Karpas-422 (cell line): Measurements from ENCODE around the gene DCLK2. TPM values are rescaled to one million over a fixed set of nuclear protein-coding genes. Genes with fewer than 3 reads are reported as not detected.

ENCODE experiments used
- DNase-seq: peaks from one replicate; pipeline ENCODE4 v3.0.0-alpha.2; 2015
- H2AFZ ChIP-seq: fragments of 200-600 bp; sonication (generic); 2 replicates; pipeline ENCODE4 v1.6.1; 2014; ENCODE audit warnings: antibody characterized with exemption, low read length, mixed read lengths
- H3K27ac ChIP-seq: fragments of 200-600 bp; sonication (generic); 2 replicates; pipeline ENCODE4 v1.5.1; 2014; ENCODE audit warnings: mild to moderate bottlenecking, low read length, moderate library complexity
- H3K27me3 ChIP-seq: fragments of 200-600 bp; sonication (generic); 2 replicates; pipeline ENCODE4 v1.6.1; 2014; ENCODE audit warnings: low read length, mixed read lengths
- H3K36me3 ChIP-seq: fragments of 200-600 bp; sonication (generic); 2 replicates; pipeline ENCODE4 v1.6.1; 2014; ENCODE audit warnings: low read length, mixed read lengths; ENCODE audit not compliant: insufficient read depth
- H3K4me1 ChIP-seq: fragments of 200-600 bp; sonication (generic); 2 replicates; pipeline ENCODE4 v1.6.1; 2014; ENCODE audit warnings: mild to moderate bottlenecking, low read length, mixed read lengths
- H3K4me2 ChIP-seq: fragments of 200-600 bp; sonication (generic); 2 replicates; pipeline ENCODE4 v1.6.1; 2014; ENCODE audit warnings: low read length, low read depth, mild to moderate bottlenecking; ENCODE audit not compliant: poor library complexity, severe bottlenecking
- H3K4me3 ChIP-seq: fragments of 200-600 bp; sonication (generic); 2 replicates; pipeline ENCODE4 v1.5.1; 2014; ENCODE audit warnings: mild to moderate bottlenecking, antibody characterized with exemption, low read length, mixed read lengths
- H3K79me2 ChIP-seq: fragments of 200-600 bp; sonication (generic); 2 replicates; pipeline ENCODE4 v1.6.1; 2014; ENCODE audit warnings: mild to moderate bottlenecking, low read length, mixed read lengths
- H3K9ac ChIP-seq: fragments of 200-600 bp; sonication (generic); 2 replicates; pipeline ENCODE4 v1.6.0; 2014; ENCODE audit warnings: low read length
- H3K9me2 ChIP-seq: fragments of 200-600 bp; sonication (generic), shearing (Covaris generic); replicated peaks from 2 replicates; pipeline ENCODE4 v1.6.0; 2014; ENCODE audit warnings: mild to moderate bottlenecking, low read length, moderate library complexity; ENCODE audit not compliant: insufficient read depth
- H3K9me3 ChIP-seq: fragments of 300-700, 200-600 bp; sonication (generic); 2 replicates; pipeline ENCODE4 v1.6.1; 2014; ENCODE audit warnings: low read length, mixed read lengths
- H4K20me1 ChIP-seq: fragments of 200-600 bp; sonication (generic); 2 replicates; pipeline ENCODE4 v1.6.1; 2014; ENCODE audit warnings: mild to moderate bottlenecking, antibody characterized with exemption, low read length, low read depth; ENCODE audit not compliant: insufficient read depth
- total RNA-seq: library from RNA; depleted of rRNA; stranded (reverse); fragments of >200 nt; shearing (Covaris generic); gene quantifications from 2 replicates; pipeline ENCODE4 v1.2.3, GENCODE V29; 2014; ENCODE audit warnings: low replicate concordance

Gene DCLK2
- total RNA-seq, 1 experiment from 2014 or later: not detected

- no peak overlapping the region for H3K9ac ChIP-seq
- no peaks in the 10 kb centered on the region for H3K36me3 ChIP-seq
- H3K9me3 ChIP-seq: no peaks in the 10 kb centered on the region
- no peak overlapping the region for H2AFZ ChIP-seq
- no peak overlapping the region for H3K4me2 ChIP-seq
- no peaks in the 10 kb centered on the region for H3K9me2 ChIP-seq
- DNase-seq: no peak
- no peaks in the 10 kb centered on the region for H3K27me3 ChIP-seq
- H3K79me2 ChIP-seq: no peaks in the 10 kb centered on the region
- H3K27ac ChIP-seq: no peak overlapping the region
- H3K4me3 ChIP-seq: no peak overlapping the region
- no peaks in the 10 kb centered on the region for H4K20me1 ChIP-seq
- no peaks in the 10 kb centered on the region for H3K4me1 ChIP-seq
These were observed 175.2 kb downstream of the DCLK2 start for GRCh38 chr4:150253416-150253815.

GRCh38 chr4:150253965-150254630, 175.9 kb downstream of the DCLK2 start:
- H2AFZ ChIP-seq: no peak overlapping the region
- H3K9me2 ChIP-seq: no peaks in the 10 kb centered on the region
- no peaks in the 10 kb centered on the region for H3K27me3 ChIP-seq
- DNase-seq: no peak
- H3K9me3 ChIP-seq: no peaks in the 10 kb centered on the region
- no peak overlapping the region for H3K4me2 ChIP-seq
- H3K4me1 ChIP-seq: no peaks in the 10 kb centered on the region
- H3K4me3 ChIP-seq: no peak overlapping the region
- H3K27ac ChIP-seq: no peak overlapping the region
- H3K36me3 ChIP-seq: no peaks in the 10 kb centered on the region
- no peaks in the 10 kb centered on the region for H4K20me1 ChIP-seq
- H3K9ac ChIP-seq: no peak overlapping the region
- no peaks in the 10 kb centered on the region for H3K79me2 ChIP-seq

- no peak for DNase-seq
- no peaks in the 10 kb centered on the region for H3K79me2 ChIP-seq
- H3K4me2 ChIP-seq: no peak overlapping the region
- no peak overlapping the region for H3K9ac ChIP-seq
- H3K27me3 ChIP-seq: no peaks in the 10 kb centered on the region
- H2AFZ ChIP-seq: no peak overlapping the region
- H3K4me1 ChIP-seq: no peaks in the 10 kb centered on the region
- no peaks in the 10 kb centered on the region for H3K9me2 ChIP-seq
- H3K9me3 ChIP-seq: no peaks in the 10 kb centered on the region
- no peaks in the 10 kb centered on the region for H4K20me1 ChIP-seq
- no peaks in the 10 kb centered on the region for H3K36me3 ChIP-seq
- no peak overlapping the region for H3K4me3 ChIP-seq
- no peak overlapping the region for H3K27ac ChIP-seq
These were observed 177.5 kb downstream of the DCLK2 start for GRCh38 chr4:150255610-150256224.

- no peak for DNase-seq
- Histone ChIP-seq H3K27me3 (no peaks in the 10 kb centered on the region), H4K20me1 (no peaks in the 10 kb centered on the region), H3K27ac (no peak overlapping the region), H3K9ac (no peak overlapping the region), H3K79me2 (no peaks in the 10 kb centered on the region), H2AFZ (no peak overlapping the region), H3K4me3 (no peak overlapping the region), H3K9me2 (no peaks in the 10 kb centered on the region), H3K4me2 (no peak overlapping the region), H3K36me3 (no peaks in the 10 kb centered on the region), H3K4me1 (no peaks in the 10 kb centered on the region), H3K9me3 (no peaks in the 10 kb centered on the region)
These were observed 178.0 kb downstream of the DCLK2 start for GRCh38 chr4:150256225-150256620.

- Histone ChIP-seq H3K27ac (no peak overlapping the region), H3K9me2 (no peaks in the 10 kb centered on the region), H3K4me1 (no peaks in the 10 kb centered on the region), H2AFZ (no peak overlapping the region), H3K36me3 (no peaks in the 10 kb centered on the region), H3K79me2 (no peaks in the 10 kb centered on the region), H3K27me3 (no peaks in the 10 kb centered on the region), H3K4me2 (no peak overlapping the region), H3K9ac (no peak overlapping the region), H3K4me3 (no peak overlapping the region), H3K9me3 (no peaks in the 10 kb centered on the region), H4K20me1 (no peaks in the 10 kb centered on the region)
- DNase-seq: no peak
These were observed 178.8 kb downstream of the DCLK2 start for GRCh38 chr4:150256841-150257730.

- no peak overlapping the region for H3K4me3 ChIP-seq
- H3K79me2 ChIP-seq: no peaks in the 10 kb centered on the region
- no peaks in the 10 kb centered on the region for H3K9me3 ChIP-seq
- no peak overlapping the region for H3K9ac ChIP-seq
- H3K9me2 ChIP-seq: no peaks in the 10 kb centered on the region
- H3K27ac ChIP-seq: no peak overlapping the region
- DNase-seq: no peak
- no peak overlapping the region for H2AFZ ChIP-seq
- no peak overlapping the region for H3K4me2 ChIP-seq
- no peaks in the 10 kb centered on the region for H4K20me1 ChIP-seq
- H3K27me3 ChIP-seq: no peaks in the 10 kb centered on the region
- no peaks in the 10 kb centered on the region for H3K36me3 ChIP-seq
- H3K4me1 ChIP-seq: peaks cover 11% of the 10 kb centered on the region
These were observed 180.3 kb downstream of the DCLK2 start for GRCh38 chr4:150258569-150258968.

GRCh38 chr4:150259861-150260567, 181.8 kb downstream of the DCLK2 start:
- DNase-seq: no peak
- H2AFZ ChIP-seq: no peak overlapping the region
- H3K27ac ChIP-seq: no peak overlapping the region
- H3K4me1 ChIP-seq: peaks cover 11% of the 10 kb centered on the region
- H3K79me2 ChIP-seq: no peaks in the 10 kb centered on the region
- no peaks in the 10 kb centered on the region for H3K9me2 ChIP-seq
- H3K27me3 ChIP-seq: no peaks in the 10 kb centered on the region
- H3K4me3 ChIP-seq: no peak overlapping the region
- no peaks in the 10 kb centered on the region for H3K36me3 ChIP-seq
- H4K20me1 ChIP-seq: no peaks in the 10 kb centered on the region
- no peak overlapping the region for H3K4me2 ChIP-seq
- H3K9ac ChIP-seq: no peak overlapping the region
- no peaks in the 10 kb centered on the region for H3K9me3 ChIP-seq

- Histone ChIP-seq H3K27me3 (no peaks in the 10 kb centered on the region), H3K27ac (no peak overlapping the region), H3K9me3 (no peaks in the 10 kb centered on the region), H3K9ac (no peak overlapping the region), H3K79me2 (no peaks in the 10 kb centered on the region), H4K20me1 (no peaks in the 10 kb centered on the region), H3K36me3 (no peaks in the 10 kb centered on the region), H2AFZ (no peak overlapping the region), H3K9me2 (no peaks in the 10 kb centered on the region), H3K4me2 (no peak overlapping the region), H3K4me1 (peaks cover 11% of the 10 kb centered on the region), H3K4me3 (no peak overlapping the region)
- DNase-seq: no peak
These were observed 183.3 kb downstream of the DCLK2 start for GRCh38 chr4:150261571-150261970.
